Measurements from ENCODE around the gene CCDC178.
A peak's percentile ranks its signal among the peaks of the same experiment; 100 is the strongest.

The CCDC178 gene, protein sequence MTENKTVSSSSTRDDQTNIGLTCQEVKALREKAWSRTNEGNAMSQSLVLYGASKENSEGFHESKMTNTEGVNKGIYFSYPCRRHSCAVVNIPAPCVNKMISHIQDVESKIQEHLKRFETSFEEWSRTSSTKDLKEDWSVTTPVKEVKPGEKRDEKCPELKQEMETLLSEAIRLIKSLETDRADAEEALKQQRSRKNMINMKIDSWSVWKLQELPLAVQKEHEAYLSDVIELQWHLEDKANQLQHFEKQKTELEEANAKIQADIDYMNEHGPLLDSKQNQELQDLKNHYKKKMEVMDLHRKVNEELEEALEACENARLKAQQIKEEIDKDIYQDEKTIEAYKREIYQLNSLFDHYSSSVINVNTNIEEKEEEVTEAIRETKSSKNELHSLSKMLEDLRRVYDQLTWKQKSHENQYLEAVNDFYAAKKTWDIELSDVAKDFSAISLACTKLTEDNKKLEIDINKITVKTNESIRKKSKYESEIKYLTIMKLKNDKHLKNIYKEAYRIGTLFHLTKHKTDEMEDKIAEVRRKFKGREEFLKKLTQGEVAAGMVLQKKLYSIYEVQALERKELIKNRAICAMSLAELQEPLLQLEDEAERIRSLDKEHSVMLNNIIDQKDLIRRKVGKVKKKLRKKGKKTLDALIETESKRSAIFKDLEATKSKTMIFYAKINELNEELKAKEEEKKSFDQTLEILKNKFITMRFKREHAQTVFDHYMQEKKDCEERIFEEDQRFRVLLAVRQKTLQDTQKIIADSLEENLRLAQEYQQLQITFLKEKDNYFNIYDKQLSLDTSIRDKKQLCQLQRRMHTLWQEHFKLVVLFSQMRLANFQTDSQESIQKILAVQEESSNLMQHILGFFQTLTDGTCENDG

DNA sequence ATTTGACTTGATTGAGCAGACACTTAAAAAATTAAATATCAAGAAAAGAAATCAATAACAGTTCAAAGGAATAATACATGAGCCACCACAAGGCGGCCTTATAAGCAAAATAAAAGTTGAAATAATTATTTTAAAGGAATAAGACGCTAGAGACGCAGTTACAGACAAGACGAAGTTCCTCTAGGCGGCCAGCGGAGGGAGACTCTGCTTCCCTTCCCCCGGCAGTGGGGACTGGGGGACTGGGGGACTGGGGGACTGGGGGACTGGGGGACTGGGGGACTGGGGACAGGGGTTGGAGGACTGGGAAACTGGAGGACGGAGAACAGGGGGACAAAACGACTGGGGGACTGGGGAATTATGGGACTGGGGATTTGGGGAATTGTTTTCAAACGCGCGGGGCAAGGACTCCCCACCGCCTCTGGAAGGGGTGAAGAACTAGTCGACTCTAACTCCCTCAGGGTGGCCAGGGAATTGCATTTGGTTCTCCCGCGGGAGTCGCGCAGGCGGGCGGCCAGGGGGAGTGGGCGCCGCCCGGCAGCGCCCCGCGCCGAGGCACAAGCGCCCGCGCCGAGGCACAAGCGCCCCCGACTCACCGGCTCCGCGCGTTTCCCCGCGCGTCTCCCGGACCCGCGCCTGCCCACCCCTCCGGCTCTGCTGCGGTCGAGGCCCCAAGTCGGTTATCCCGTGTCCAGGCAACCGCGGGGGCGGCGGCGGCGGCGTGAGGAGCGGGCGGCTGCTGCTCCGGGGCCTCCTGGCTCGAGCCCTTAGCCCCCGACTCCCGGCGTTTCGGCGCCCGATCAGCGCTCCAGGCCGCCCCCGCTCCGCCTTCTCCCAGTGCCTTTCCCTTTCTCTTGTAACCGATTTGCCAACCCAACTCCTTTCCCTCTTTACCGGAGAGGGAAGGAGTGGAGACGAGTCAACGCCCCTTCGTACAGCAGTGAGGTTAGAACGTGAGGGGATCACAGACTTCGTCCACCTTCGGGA, at the start of gene CCDC178:
CCDC178 (minus strand) TSS at position 662 of the 984 bp plus-strand sequence. CDS start 28,633 bp downstream, outside the sequence.
- H3K4me3 ChIP-seq (ENCODE audit: low read depth, low read length) = no peak within 1 kb of the TSS
- DNase-seq (ENCODE audit: low read depth) = no peak
- TF ChIP-seq, protein P1, sequence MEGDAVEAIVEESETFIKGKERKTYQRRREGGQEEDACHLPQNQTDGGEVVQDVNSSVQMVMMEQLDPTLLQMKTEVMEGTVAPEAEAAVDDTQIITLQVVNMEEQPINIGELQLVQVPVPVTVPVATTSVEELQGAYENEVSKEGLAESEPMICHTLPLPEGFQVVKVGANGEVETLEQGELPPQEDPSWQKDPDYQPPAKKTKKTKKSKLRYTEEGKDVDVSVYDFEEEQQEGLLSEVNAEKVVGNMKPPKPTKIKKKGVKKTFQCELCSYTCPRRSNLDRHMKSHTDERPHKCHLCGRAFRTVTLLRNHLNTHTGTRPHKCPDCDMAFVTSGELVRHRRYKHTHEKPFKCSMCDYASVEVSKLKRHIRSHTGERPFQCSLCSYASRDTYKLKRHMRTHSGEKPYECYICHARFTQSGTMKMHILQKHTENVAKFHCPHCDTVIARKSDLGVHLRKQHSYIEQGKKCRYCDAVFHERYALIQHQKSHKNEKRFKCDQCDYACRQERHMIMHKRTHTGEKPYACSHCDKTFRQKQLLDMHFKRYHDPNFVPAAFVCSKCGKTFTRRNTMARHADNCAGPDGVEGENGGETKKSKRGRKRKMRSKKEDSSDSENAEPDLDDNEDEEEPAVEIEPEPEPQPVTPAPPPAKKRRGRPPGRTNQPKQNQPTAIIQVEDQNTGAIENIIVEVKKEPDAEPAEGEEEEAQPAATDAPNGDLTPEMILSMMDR (IDR thresholded peaks at IDR 0.05; ENCODE audit: low read depth, low read length, missing control alignments) = peak; percentile 6

DNA sequence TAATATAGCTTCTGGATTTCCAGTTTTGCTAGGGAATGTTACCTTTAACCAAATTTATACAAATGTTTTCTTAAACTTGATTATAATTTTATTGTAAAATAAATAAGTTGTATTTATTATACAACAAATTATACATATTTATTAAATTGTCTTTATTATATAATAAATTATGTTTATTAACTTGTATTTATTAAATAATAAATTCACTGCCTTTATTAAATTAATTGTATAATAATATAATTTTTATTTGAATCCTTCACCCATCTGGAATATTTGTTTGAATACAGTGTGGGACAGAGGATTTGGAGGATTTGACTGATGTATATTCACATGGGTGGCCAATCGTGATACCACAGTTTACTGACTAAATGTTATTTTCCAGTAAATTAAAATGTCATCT, 43.4 kb upstream of the CCDC178 start:
- DNase-seq (ENCODE audit: low read depth) = no peak
- TF ChIP-seq, protein P1 (IDR thresholded peaks at IDR 0.05; ENCODE audit: low read depth, low read length, missing control alignments) = no peak

DNA sequence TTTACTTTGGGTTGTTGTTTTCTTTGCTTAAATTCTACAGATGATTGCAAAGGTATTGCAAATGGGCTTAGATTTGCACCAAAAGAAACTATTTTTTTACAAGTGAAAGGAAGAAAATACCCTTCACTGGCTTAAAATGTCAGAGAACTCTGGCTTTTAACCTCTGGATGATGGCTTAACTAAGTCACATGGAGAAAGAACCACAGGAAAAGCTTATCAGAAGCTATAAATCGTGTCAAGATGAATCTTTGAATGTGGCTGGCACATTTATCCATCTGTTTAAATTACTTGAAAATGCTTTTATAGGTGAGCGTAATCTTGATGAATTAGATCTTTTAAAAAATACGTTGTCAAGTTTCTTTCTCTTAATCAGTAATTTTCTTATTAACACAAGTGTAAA, 32.0 kb upstream of the CCDC178 start:
- no peak overlapping the region for H3K4me3 ChIP-seq (ENCODE audit: low read depth, low read length)
- DNase-seq (ENCODE audit: low read depth) = no peak
- TF ChIP-seq, protein P1 (IDR thresholded peaks at IDR 0.05; ENCODE audit: low read depth, low read length, missing control alignments) = no peak

More for the DNA sequence above, 43.4 kb upstream of the CCDC178 start:
- H3K4me3 ChIP-seq (ENCODE audit: low read depth, low read length) = no peak overlapping the region

DNA sequence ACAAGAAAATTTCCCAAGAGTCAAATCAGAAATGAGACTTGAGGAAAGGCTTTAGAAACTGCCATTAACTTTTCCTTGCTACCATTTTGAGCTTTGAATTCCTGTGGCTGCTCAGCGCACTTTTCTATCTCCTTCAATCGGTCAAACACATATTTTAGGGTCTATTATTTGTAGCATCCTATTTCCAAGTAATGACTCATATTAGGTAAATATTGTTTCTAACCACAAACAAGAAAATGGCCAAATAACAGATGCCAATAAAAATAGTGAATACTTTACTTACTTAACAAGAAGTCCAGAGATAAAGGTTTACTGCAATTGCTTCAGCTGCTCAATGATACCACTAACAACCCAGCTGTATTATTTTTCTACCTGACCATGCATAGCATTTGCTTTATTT, 29.7 kb upstream of the CCDC178 start:
- no peak overlapping the region for H3K4me3 ChIP-seq (ENCODE audit: low read depth, low read length)
- no peak for DNase-seq (ENCODE audit: low read depth)
- TF ChIP-seq, protein P1 (IDR thresholded peaks at IDR 0.05; ENCODE audit: low read depth, low read length, missing control alignments) = no peak

DNA sequence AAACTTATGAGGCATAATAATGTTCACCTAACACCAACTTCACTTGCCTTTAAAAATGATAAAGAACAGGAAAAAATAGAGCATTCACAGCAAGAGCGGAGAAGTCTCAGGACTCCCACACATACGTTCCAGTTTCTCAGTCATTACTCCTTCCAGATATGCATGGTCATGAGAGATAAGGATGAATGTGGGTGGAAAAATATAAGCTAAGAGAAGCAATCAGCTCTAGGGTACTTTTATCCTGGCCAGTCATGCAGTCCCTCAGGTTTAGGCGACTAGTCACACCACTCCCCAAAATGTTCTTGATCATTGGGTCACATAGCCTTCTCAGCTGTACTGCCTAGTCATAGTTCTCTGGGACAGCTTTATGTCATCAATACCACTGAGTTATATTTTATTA, 29.2 kb upstream of the CCDC178 start:
- H3K4me3 ChIP-seq (ENCODE audit: low read depth, low read length) = no peak overlapping the region
- no peak for DNase-seq (ENCODE audit: low read depth)
- TF ChIP-seq, protein P1 (IDR thresholded peaks at IDR 0.05; ENCODE audit: low read depth, low read length, missing control alignments) = no peak

DNA sequence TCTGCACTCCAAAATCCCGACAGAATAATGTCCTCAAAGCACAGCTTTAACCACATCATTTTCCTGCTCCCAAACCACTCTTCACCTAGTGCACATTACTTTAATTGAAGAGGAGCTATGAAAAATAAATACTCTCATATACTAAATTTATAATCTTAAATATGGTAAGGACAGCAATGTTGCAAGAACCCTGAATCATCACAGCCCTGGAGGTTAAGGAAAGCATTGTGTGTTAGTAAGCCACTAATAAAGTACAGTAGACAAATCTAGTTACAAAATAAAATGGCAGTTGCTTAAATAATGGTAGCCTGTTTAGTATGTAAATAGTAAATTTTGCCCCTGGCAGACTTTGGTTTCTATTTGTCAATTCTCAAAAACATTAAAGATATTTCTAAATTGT, 27.0 kb upstream of the CCDC178 start:
- TF ChIP-seq, protein P1 (IDR thresholded peaks at IDR 0.05; ENCODE audit: low read depth, low read length, missing control alignments) = no peak
- no peak overlapping the region for H3K4me3 ChIP-seq (ENCODE audit: low read depth, low read length)
- DNase-seq (ENCODE audit: low read depth) = no peak
